ENCODE data around the gene NPFF.
"Not testable (repeated sequence)": the region's sequence is repeated elsewhere in the genome, so short reads cannot be mapped to it uniquely, and the experiment has no call there.

NPFF gene

GRCh38 chr12:53493610-53494391, 13.5 kb downstream of the NPFF start:
- DNase-seq = no peak

- peak; percentile 90 for DNase-seq
Measured at GRCh38 chr12:53492830-53493609, 14.3 kb downstream of the NPFF start.

GRCh38 chr12:53492188-53492587, 15.1 kb downstream of the NPFF start:
- DNase-seq = no peak

GRCh38 chr12:53489242-53489864, 17.9 kb downstream of the NPFF start:
- DNase-seq = no peak

- no peak for DNase-seq
Measured at GRCh38 chr12:53486736-53487487, 20.4 kb downstream of the NPFF start.

GRCh38 chr12:53485955-53486735, 21.1 kb downstream of the NPFF start:
- DNase-seq = no peak

GRCh38 chr12:53484686-53485575, 22.4 kb downstream of the NPFF start:
- DNase-seq = no peak

GRCh38 chr12:53483979-53484377, 23.3 kb downstream of the NPFF start:
- no peak for DNase-seq

GRCh38 chr12:53483225-53483978, 23.9 kb downstream of the NPFF start:
- peak; percentile 32 for DNase-seq

GRCh38 chr12:53482626-53483168, 24.6 kb downstream of the NPFF start:
- no peak for DNase-seq

- DNase-seq = no peak
Measured at GRCh38 chr12:53481939-53482586, 25.2 kb downstream of the NPFF start.

GRCh38 chr12:53481458-53481857, 25.8 kb downstream of the NPFF start:
- not testable (repeated sequence) for DNase-seq

GRCh38 chr12:53480491-53481442, 26.5 kb downstream of the NPFF start:
- peak; percentile 2 for DNase-seq

- DNase-seq = no peak
Measured at GRCh38 chr12:53479331-53479730, 28.0 kb downstream of the NPFF start.

- no peak for DNase-seq
Measured at GRCh38 chr12:53478865-53479264, 28.4 kb downstream of the NPFF start.

- no peak for DNase-seq
Measured at GRCh38 chr12:53476769-53477209, 30.5 kb downstream of the NPFF start.

GRCh38 chr12:53474819-53475218, 32.5 kb downstream of the NPFF start:
- no peak for DNase-seq

GRCh38 chr12:53474077-53474476, 33.2 kb downstream of the NPFF start:
- no peak for DNase-seq

Measured in stimulated activated CD4-positive, alpha-beta T cell treated with anti-CD3 and anti-CD28 coated beads, Interleukin-15, amount 100 ng/mL, for 24 hours (primary cell).